CD4-positive, alpha-beta T cell (primary cell): ENCODE data around the gene TIE1. TPM values are rescaled to one million over a fixed set of nuclear protein-coding genes. Genes with fewer than 3 reads are reported as not detected.

ENCODE experiments used
- ATAC-seq: fragments of 200-7000 bp; cut with Tn5 transposase; one replicate; pipeline ENCODE4 v1.10.0; 2022; ENCODE audit warnings: mild to moderate bottlenecking; ENCODE audit not compliant: poor library complexity
- CTCF ChIA-PET: fragments of 350-600 bp; sonication (Branson Sonifier 250); formaldehyde crosslinking; loops from one replicate; lab custom pipeline; 2021; ENCODE audit warnings: antibody characterized with exemption, inconsistent platforms; lab: Charles Lee
- POLR2A ChIA-PET: fragments of 350-600 bp; sonication (Branson Sonifier 250); formaldehyde crosslinking; loops from one replicate; lab custom pipeline; 2021; ENCODE audit warnings: antibody characterized with exemption, inconsistent platforms; lab: Charles Lee
- DNase-seq, 14 experiments: peaks; one replicate each; pipeline ENCODE4 v3.0.0-alpha.2; 2013 to 2020; ENCODE audit warnings: mixed read lengths in 2 of 14
- H3K27ac ChIP-seq, 2 donors: one replicate each; pipeline versions ENCODE4 v1.5.1 to v1.7.0; 2013; ENCODE audit warnings: low read length in 2 of 2, low read depth in 1 of 2, mild to moderate bottlenecking in 1 of 2
- H3K27me3 ChIP-seq, 2 experiments: 1 replicate in 1 of 2; 2 replicates in 1 of 2; pipeline versions ENCODE4 v1.6.1 to v1.7.0; 2013; ENCODE audit warnings: low read length in 2 of 2, control low read depth in 1 of 2, mild to moderate bottlenecking in 1 of 2, moderate library complexity in 1 of 2; ENCODE audit not compliant: insufficient read depth in 2 of 2, control insufficient read depth in 1 of 2
- H3K36me3 ChIP-seq: one replicate; pipeline ENCODE4 v1.6.1; 2013; ENCODE audit warnings: low read length, control low read depth; ENCODE audit not compliant: insufficient read depth
- H3K4me1 ChIP-seq: one replicate; pipeline ENCODE4 v1.6.1; 2013; ENCODE audit warnings: low read length, control low read depth; ENCODE audit not compliant: insufficient read depth
- H3K4me3 ChIP-seq: one replicate; pipeline ENCODE4 v1.5.1; 2013; ENCODE audit warnings: mild to moderate bottlenecking, low read length, moderate library complexity
- H3K9me3 ChIP-seq, 2 experiments: 1 replicate in 1 of 2; 2 replicates in 1 of 2; pipeline versions ENCODE4 v1.6.1 to v1.7.0; 2013; ENCODE audit warnings: low read length in 2 of 2, mild to moderate bottlenecking in 2 of 2, control low read depth in 1 of 2, moderate library complexity in 1 of 2; ENCODE audit not compliant: control insufficient read depth in 1 of 2, insufficient read depth in 1 of 2
- H3K27ac Mint-ChIP-seq: one replicate; pipeline ENCODE4 v1.8.0; 2020; ENCODE audit warnings: mixed read lengths
- H3K27me3 Mint-ChIP-seq: one replicate; pipeline ENCODE4 v1.8.0; 2021; ENCODE audit warnings: mixed read lengths
- H3K36me3 Mint-ChIP-seq: one replicate; pipeline ENCODE4 v1.8.0; 2021; ENCODE audit warnings: low read depth, mixed read lengths
- H3K4me1 Mint-ChIP-seq: one replicate; pipeline ENCODE4 v1.8.0; 2021; ENCODE audit warnings: low read depth, mixed read lengths
- H3K4me3 Mint-ChIP-seq: one replicate; pipeline ENCODE4 v1.8.0; 2020; ENCODE audit warnings: mild to moderate bottlenecking, mixed read lengths
- H3K9me3 Mint-ChIP-seq: one replicate; pipeline ENCODE4 v1.8.0; 2020; ENCODE audit warnings: mixed read lengths
- intact Hi-C, 2 experiments: fragments of 100-400 bp; cut with DNase I in 1 of 2; cut with micrococcal nuclease in 1 of 2; formaldehyde crosslinking; loops; one replicate each; pipeline versions ENCODE4 v1.15.1 to v1.9.0; 2023 to 2025; cut with DNase I, micrococcal nuclease
- total RNA-seq, 174 experiments: library from RNA in 2 of 174; stranded (reverse) in 2 of 174; gene quantifications; one replicate each; pipeline ENCODE4 v1.2.3 and lab custom pipeline; 2021 to 2026
- TF ChIP-seq, protein P1 (sequence below): fragments of 200-600 bp; IDR thresholded peaks from one replicate; pipeline ENCODE4 v1.8.0; 2022; ENCODE audit warnings: antibody characterized with exemption, mild to moderate bottlenecking

Gene TIE1
- total RNA-seq, 2 experiments from 2014 or later = not detected

DNA sequence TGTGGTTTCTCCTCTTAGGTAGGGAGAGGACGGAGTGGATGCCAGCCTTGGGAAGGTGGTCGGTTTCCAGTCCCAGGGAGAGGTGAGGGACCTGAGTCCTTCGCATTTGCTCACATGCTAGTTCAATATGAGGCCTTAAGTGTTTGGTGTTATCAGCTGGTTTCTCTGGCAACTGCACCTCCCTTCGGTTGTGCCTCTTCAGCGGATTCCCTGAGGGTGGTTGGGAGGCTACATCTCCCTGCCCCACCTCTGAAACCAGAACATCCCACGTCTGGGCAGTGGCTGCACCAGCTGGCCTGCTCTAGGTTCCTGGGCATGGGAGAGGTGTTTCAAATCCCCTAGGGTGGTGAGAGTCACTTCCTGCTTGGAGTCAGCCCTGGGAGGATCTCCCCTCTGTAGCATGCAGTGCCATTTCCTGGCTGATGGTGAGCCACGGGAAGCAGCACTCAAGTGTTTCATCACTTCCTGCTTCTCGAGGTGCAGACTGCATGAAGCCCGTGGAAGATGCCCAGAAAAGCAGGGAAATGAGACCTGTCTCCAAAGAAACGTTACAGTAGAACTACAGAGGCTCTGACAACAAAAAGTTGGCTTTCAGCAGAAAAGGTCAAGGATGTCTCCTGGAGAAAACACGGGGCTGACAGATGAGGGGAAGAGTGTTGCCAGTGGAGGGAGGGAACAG, 26.5 kb upstream of the TIE1 start:
- H3K9me3 Mint-ChIP-seq = peaks cover 2% of the 10 kb centered on the region
- H3K27me3 Mint-ChIP-seq = peaks cover 20% of the 10 kb centered on the region
- peaks cover 24% of the 10 kb centered on the region for H3K4me1 ChIP-seq
- peaks cover 37% of the 10 kb centered on the region for H3K4me1 Mint-ChIP-seq
- POLR2A ChIA-PET = interaction anchor here (1.5 kb wide), 1 partner anchor 116 kb away, joined by 5 read pairs; the partner anchor contains the start of genes MED8 and SZT2
- TF ChIP-seq, protein P1, sequence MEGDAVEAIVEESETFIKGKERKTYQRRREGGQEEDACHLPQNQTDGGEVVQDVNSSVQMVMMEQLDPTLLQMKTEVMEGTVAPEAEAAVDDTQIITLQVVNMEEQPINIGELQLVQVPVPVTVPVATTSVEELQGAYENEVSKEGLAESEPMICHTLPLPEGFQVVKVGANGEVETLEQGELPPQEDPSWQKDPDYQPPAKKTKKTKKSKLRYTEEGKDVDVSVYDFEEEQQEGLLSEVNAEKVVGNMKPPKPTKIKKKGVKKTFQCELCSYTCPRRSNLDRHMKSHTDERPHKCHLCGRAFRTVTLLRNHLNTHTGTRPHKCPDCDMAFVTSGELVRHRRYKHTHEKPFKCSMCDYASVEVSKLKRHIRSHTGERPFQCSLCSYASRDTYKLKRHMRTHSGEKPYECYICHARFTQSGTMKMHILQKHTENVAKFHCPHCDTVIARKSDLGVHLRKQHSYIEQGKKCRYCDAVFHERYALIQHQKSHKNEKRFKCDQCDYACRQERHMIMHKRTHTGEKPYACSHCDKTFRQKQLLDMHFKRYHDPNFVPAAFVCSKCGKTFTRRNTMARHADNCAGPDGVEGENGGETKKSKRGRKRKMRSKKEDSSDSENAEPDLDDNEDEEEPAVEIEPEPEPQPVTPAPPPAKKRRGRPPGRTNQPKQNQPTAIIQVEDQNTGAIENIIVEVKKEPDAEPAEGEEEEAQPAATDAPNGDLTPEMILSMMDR = no peak
- DNase-seq = peak in 12 of 14 experiments; percentile 7 to 60 (median 34)
- H3K27me3 ChIP-seq = peaks cover 0 to 8% of the 10 kb centered on the region in 2 experiments
- CTCF ChIA-PET = no interaction called here
- peak overlapping the region; percentile 14 for H3K4me3 ChIP-seq
- intact Hi-C loops = no loop called here
- peak overlapping the region; percentile 65 for H3K27ac Mint-ChIP-seq
- H3K36me3 Mint-ChIP-seq = no peaks in the 10 kb centered on the region
- H3K9me3 ChIP-seq = peaks cover 0 to 7% of the 10 kb centered on the region in 2 experiments
- H3K27ac ChIP-seq = peak overlapping the region in 1 of 2 donors; percentile 30
- ATAC-seq = peak; percentile 93
- no peaks in the 10 kb centered on the region for H3K36me3 ChIP-seq
- peak overlapping the region; percentile 39 for H3K4me3 Mint-ChIP-seq

DNA sequence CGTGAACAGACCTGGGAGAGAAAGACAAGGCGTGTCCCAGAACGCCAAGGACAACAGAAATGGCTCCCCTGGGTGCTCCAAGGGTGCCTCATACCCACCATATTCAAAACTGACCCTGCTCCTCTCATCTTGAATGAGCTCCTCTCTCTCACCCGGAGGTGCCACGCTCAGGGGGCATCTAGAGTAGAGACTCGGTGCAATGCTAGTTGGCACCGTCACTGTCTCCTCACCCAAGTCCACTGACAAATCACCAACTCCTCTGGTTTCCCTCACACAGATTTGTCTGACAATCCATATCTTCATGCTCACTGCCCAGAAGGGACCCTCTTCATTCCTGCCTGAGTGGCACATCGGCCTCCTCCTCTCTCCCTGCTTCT, 26.0 kb upstream of the TIE1 start:
- Histone ChIP-seq H3K27me3 (peaks cover 0 to 8% of the 10 kb centered on the region in 2 experiments), H3K4me1 (peaks cover 24% of the 10 kb centered on the region), H3K27ac (no peak overlapping the region), H3K4me3 (peak overlapping the region; percentile 14), H3K9me3 (peaks cover 0 to 7% of the 10 kb centered on the region in 2 experiments), H3K36me3 (no peaks in the 10 kb centered on the region)
- no peak for DNase-seq
- Mint-ChIP-seq H3K4me1 (peaks cover 34% of the 10 kb centered on the region), H3K27ac (peak overlapping the region; percentile 65), H3K36me3 (no peaks in the 10 kb centered on the region), H3K4me3 (no peak overlapping the region), H3K9me3 (peaks cover 2% of the 10 kb centered on the region), H3K27me3 (peaks cover 17% of the 10 kb centered on the region)
- no peak for ATAC-seq
- TF ChIP-seq, protein P1 = no peak
- intact Hi-C loops = no loop called here
- ChIA-PET CTCF (no interaction called here), POLR2A (interaction anchor here (1.5 kb wide), 1 partner anchor 115 kb away, joined by 5 read pairs; the partner anchor contains the start of genes MED8 and SZT2)

DNA sequence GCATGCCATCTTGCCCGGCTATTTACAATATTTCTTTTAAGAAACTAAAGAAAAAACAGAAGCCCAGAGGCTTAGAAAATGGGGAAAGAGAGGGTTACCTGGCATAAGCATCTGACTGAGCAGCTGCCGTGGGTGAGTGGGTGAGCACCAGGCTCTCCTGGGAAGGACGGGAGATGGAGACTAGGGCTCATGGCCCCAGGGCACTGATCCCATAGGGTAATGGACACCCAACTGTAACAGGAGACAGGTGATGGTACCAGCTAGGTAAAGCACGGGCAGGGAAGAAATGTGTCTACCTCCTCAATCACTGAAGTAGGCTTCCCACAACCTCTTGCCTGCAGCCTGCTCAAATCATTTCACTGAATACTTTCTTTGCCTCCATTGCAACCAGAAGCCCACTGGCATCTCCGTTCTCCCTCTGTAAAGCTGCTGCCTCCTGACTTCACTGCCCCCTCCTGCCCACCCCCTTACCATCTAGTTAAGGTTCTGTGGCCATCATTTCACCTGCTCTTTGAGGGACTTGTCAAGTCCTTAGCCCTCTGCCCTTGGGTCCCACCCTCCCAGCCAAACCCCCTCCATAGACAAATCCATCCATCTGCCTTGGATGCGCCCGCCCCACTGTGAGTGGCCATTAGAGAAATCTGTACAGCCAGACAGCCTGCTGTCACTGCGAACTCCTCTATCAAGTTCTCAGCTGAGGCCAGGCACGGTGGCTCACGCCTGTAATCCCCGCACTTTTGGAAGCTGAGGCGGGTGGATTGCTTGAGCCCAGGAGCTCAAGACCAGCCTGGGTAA, 24.8 kb upstream of the TIE1 start:
- POLR2A ChIA-PET = no interaction called here
- peaks cover 2% of the 10 kb centered on the region for H3K9me3 Mint-ChIP-seq
- no peak overlapping the region for H3K4me3 Mint-ChIP-seq
- CTCF ChIA-PET = no interaction called here
- no peak overlapping the region for H3K27ac Mint-ChIP-seq
- Histone ChIP-seq H3K9me3 (peaks cover 0 to 7% of the 10 kb centered on the region in 2 experiments), H3K4me3 (no peak overlapping the region), H3K27ac (no peak overlapping the region), H3K27me3 (peaks cover 0 to 2% of the 10 kb centered on the region in 2 experiments), H3K36me3 (no peaks in the 10 kb centered on the region), H3K4me1 (peaks cover 15% of the 10 kb centered on the region)
- ATAC-seq (no peak), DNase-seq (no peak)
- H3K27me3 Mint-ChIP-seq = peaks cover 17% of the 10 kb centered on the region
- no peaks in the 10 kb centered on the region for H3K36me3 Mint-ChIP-seq
- peaks cover 27% of the 10 kb centered on the region for H3K4me1 Mint-ChIP-seq
- TF ChIP-seq, protein P1 = no peak
- intact Hi-C loops = no loop called here
